Trophoblast cell (in vitro differentiated cells and primary cell): Measurements from ENCODE around the gene GIMAP5.

Experiments
- DNase-seq, 2 donors: peaks; one replicate each; pipeline ENCODE4 v3.0.0-alpha.2; 2016
- H2AFZ ChIP-seq: 2 replicates; pipeline ENCODE4 v1.6.1; 2013; ENCODE audit warnings: low read length, moderate library complexity, mild to moderate bottlenecking; ENCODE audit not compliant: insufficient read depth, poor library complexity
- H2AK5ac ChIP-seq: 2 replicates; pipeline ENCODE4 v1.6.1; 2013; ENCODE audit warnings: mild to moderate bottlenecking, low read length
- H2BK120ac ChIP-seq: 2 replicates; pipeline ENCODE4 v1.6.1; 2013; ENCODE audit warnings: low read length, mild to moderate bottlenecking, moderate library complexity; ENCODE audit not compliant: insufficient read depth, poor library complexity
- H2BK12ac ChIP-seq: 2 replicates; pipeline ENCODE4 v1.6.1; 2013; ENCODE audit warnings: mild to moderate bottlenecking, low read length, moderate library complexity
- H2BK5ac ChIP-seq: 2 replicates; pipeline ENCODE4 v1.6.1; 2013; ENCODE audit warnings: low read length, low read depth, moderate library complexity, mild to moderate bottlenecking; ENCODE audit not compliant: poor library complexity
- H3K14ac ChIP-seq: 2 replicates; pipeline ENCODE4 v1.6.1; 2013; ENCODE audit warnings: mild to moderate bottlenecking, low read length
- H3K18ac ChIP-seq: 2 replicates; pipeline ENCODE4 v1.6.1; 2013; ENCODE audit warnings: mild to moderate bottlenecking, low read length
- H3K23ac ChIP-seq: 2 replicates; pipeline ENCODE4 v1.6.1; 2013; ENCODE audit warnings: low read length
- H3K27ac ChIP-seq: 2 replicates; pipeline ENCODE4 v1.5.1; 2013; ENCODE audit warnings: low read depth, mild to moderate bottlenecking, inconsistent platforms, low read length, moderate library complexity
- H3K27me3 ChIP-seq: 2 replicates; pipeline ENCODE4 v1.6.1; 2013; ENCODE audit warnings: inconsistent platforms, mild to moderate bottlenecking, low read length, moderate library complexity; ENCODE audit not compliant: insufficient read depth
- H3K36me3 ChIP-seq, 2 experiments: 1 replicate in 1 of 2; 2 replicates in 1 of 2; pipeline ENCODE4 v1.6.1; 2013; ENCODE audit warnings: low read length in 2 of 2, mild to moderate bottlenecking in 2 of 2, moderate library complexity in 1 of 2; ENCODE audit not compliant: insufficient read depth in 2 of 2, control insufficient read depth in 1 of 2
- H3K4ac ChIP-seq: 2 replicates; pipeline ENCODE4 v1.6.1; 2013; ENCODE audit warnings: low read depth, mild to moderate bottlenecking, low read length, moderate library complexity
- H3K4me1 ChIP-seq, 2 experiments: 1 replicate in 1 of 2; 2 replicates in 1 of 2; pipeline ENCODE4 v1.6.1; 2013; ENCODE audit warnings: low read length in 2 of 2, mild to moderate bottlenecking in 2 of 2, moderate library complexity in 1 of 2; ENCODE audit not compliant: insufficient read depth in 2 of 2, control insufficient read depth in 1 of 2
- H3K4me2 ChIP-seq: 2 replicates; pipeline ENCODE4 v1.6.1; 2013; ENCODE audit warnings: inconsistent platforms, mild to moderate bottlenecking, low read length, moderate library complexity
- H3K4me3 ChIP-seq: 2 replicates; pipeline ENCODE4 v1.5.1; 2013; ENCODE audit warnings: mild to moderate bottlenecking, low read depth, low read length, inconsistent platforms
- H3K79me1 ChIP-seq: one replicate; pipeline ENCODE4 v1.6.1; 2013; ENCODE audit warnings: low read length
- H3K79me2 ChIP-seq: 2 replicates; pipeline ENCODE4 v1.6.1; 2013; ENCODE audit warnings: low read length, mild to moderate bottlenecking; ENCODE audit not compliant: control insufficient read depth, insufficient read depth, poor library complexity
- H3K9ac ChIP-seq: 2 replicates; pipeline ENCODE4 v1.6.1; 2013; ENCODE audit warnings: mild to moderate bottlenecking, low read length
- H3K9me3 ChIP-seq: 2 replicates; pipeline ENCODE4 v1.6.1; 2013; ENCODE audit warnings: low read depth, mild to moderate bottlenecking, control low read depth, inconsistent platforms, low read length; ENCODE audit not compliant: insufficient read depth
- H4K12ac ChIP-seq: 2 replicates; pipeline ENCODE4 v1.6.1; 2013; ENCODE audit warnings: low read depth, mild to moderate bottlenecking, low read length, moderate library complexity
- H4K8ac ChIP-seq: 2 replicates; pipeline ENCODE4 v1.6.1; 2013; ENCODE audit warnings: low read depth, mild to moderate bottlenecking, low read length, moderate library complexity
- H4K91ac ChIP-seq: one replicate; pipeline ENCODE4 v1.6.1; 2013; ENCODE audit warnings: low read depth, mild to moderate bottlenecking, low read length, moderate library complexity
- WGBS: extraction: QIAGEN DNeasy Blood & Tissue Kit; methylation state at CpG from one replicate; pipeline ENCODE4 v1.1.7; 2013; ENCODE audit warnings: missing lambda C conversion rate; ENCODE audit not compliant: insufficient read length, insufficient coverage; ENCODE audit errors: extremely low coverage; 5-methylcytosine and 5-hydroxymethylcytosine counted together

Gene GIMAP5

GRCh38 chr7:150722431-150722931 lies 14.7 kb upstream of the GIMAP5 start:
- Histone ChIP-seq H3K23ac (no peak overlapping the region), H4K12ac (no peak overlapping the region), H3K27me3 (no peaks in the 10 kb centered on the region), H2BK120ac (no peak overlapping the region), H2AK5ac (no peak overlapping the region), H3K4ac (no peak overlapping the region), H2BK12ac (no peak overlapping the region), H3K14ac (no peak overlapping the region), H3K36me3 (no peaks in the 10 kb centered on the region), H3K9me3 (peaks cover 3% of the 10 kb centered on the region), H3K4me2 (no peak overlapping the region), H3K79me2 (no peaks in the 10 kb centered on the region), H3K79me1 (no peaks in the 10 kb centered on the region), H3K9ac (no peak overlapping the region), H4K8ac (no peak overlapping the region), H3K18ac (no peak overlapping the region), H3K27ac (no peak overlapping the region), H2AFZ (no peak overlapping the region), H3K4me3 (no peak overlapping the region), H4K91ac (no peak overlapping the region), H3K4me1 (no peaks in the 10 kb centered on the region), H2BK5ac (no peak overlapping the region)
- DNase-seq, result no peak
- no CpG with 5 or more reads among the region's 12 CpGs for WGBS

GRCh38 chr7:150723467-150723866 lies 13.8 kb upstream of the GIMAP5 start:
- Histone ChIP-seq H3K36me3 (no peaks in the 10 kb centered on the region), H3K27me3 (no peaks in the 10 kb centered on the region), H3K79me1 (no peaks in the 10 kb centered on the region), H3K79me2 (no peaks in the 10 kb centered on the region), H3K14ac (no peak overlapping the region), H3K18ac (no peak overlapping the region), H3K23ac (no peak overlapping the region), H4K12ac (no peak overlapping the region), H3K9me3 (peaks cover 5% of the 10 kb centered on the region), H2BK12ac (no peak overlapping the region), H3K4me2 (no peak overlapping the region), H3K4me1 (no peaks in the 10 kb centered on the region), H2AK5ac (no peak overlapping the region), H4K91ac (no peak overlapping the region), H3K4me3 (no peak overlapping the region), H4K8ac (no peak overlapping the region), H3K9ac (no peak overlapping the region), H3K4ac (no peak overlapping the region), H3K27ac (no peak overlapping the region), H2BK120ac (no peak overlapping the region), H2BK5ac (no peak overlapping the region), H2AFZ (no peak overlapping the region)
- no peak for DNase-seq
- no CpG with 5 or more reads among the region's 1 CpG for WGBS

- no peak overlapping the region for H3K4me2 ChIP-seq
- no peaks in the 10 kb centered on the region for H3K36me3 ChIP-seq
- no peak overlapping the region for H2AFZ ChIP-seq
- no peak for DNase-seq
- H2BK12ac ChIP-seq, result no peak overlapping the region
- H2AK5ac ChIP-seq, result no peak overlapping the region
- no peak overlapping the region for H3K4me3 ChIP-seq
- no peak overlapping the region for H4K12ac ChIP-seq
- H3K18ac ChIP-seq, result no peak overlapping the region
- WGBS, result no CpG with 5 or more reads among the region's 3 CpGs
- H3K79me2 ChIP-seq, result no peaks in the 10 kb centered on the region
- no peak overlapping the region for H2BK120ac ChIP-seq
- H3K14ac ChIP-seq, result no peak overlapping the region
- H3K23ac ChIP-seq, result no peak overlapping the region
- H3K9me3 ChIP-seq, result peaks cover 5% of the 10 kb centered on the region
- H3K4ac ChIP-seq, result no peak overlapping the region
- no peaks in the 10 kb centered on the region for H3K79me1 ChIP-seq
- no peak overlapping the region for H2BK5ac ChIP-seq
- H3K27me3 ChIP-seq, result no peaks in the 10 kb centered on the region
- no peaks in the 10 kb centered on the region for H3K4me1 ChIP-seq
- no peak overlapping the region for H3K27ac ChIP-seq
- H4K8ac ChIP-seq, result no peak overlapping the region
- no peak overlapping the region for H3K9ac ChIP-seq
- H4K91ac ChIP-seq, result no peak overlapping the region
Measured at GRCh38 chr7:150727381-150727780, 9.8 kb upstream of the GIMAP5 start.

- Histone ChIP-seq H4K12ac (no peak overlapping the region), H2AK5ac (no peak overlapping the region), H3K36me3 (no peaks in the 10 kb centered on the region), H4K8ac (no peak overlapping the region), H3K4ac (no peak overlapping the region), H2BK12ac (no peak overlapping the region), H3K23ac (no peak overlapping the region), H2AFZ (no peak overlapping the region), H3K9ac (no peak overlapping the region), H3K4me1 (no peaks in the 10 kb centered on the region), H3K79me2 (no peaks in the 10 kb centered on the region), H3K9me3 (peaks cover 7% of the 10 kb centered on the region), H3K79me1 (no peaks in the 10 kb centered on the region), H2BK120ac (no peak overlapping the region), H3K4me3 (no peak overlapping the region), H3K18ac (no peak overlapping the region), H3K4me2 (no peak overlapping the region), H4K91ac (no peak overlapping the region), H3K27me3 (no peaks in the 10 kb centered on the region), H2BK5ac (no peak overlapping the region), H3K27ac (no peak overlapping the region), H3K14ac (no peak overlapping the region)
- no peak for DNase-seq
Measured at GRCh38 chr7:150728011-150728410, 9.2 kb upstream of the GIMAP5 start.
